B cell (primary cell): ENCODE results near the gene PTPRM. TPM values are rescaled to one million over a fixed set of nuclear protein-coding genes. Genes with fewer than 3 reads are reported as not detected.

Source experiments
- ATAC-seq: fragments of 200-7000 bp; cut with Tn5 transposase; one replicate; pipeline ENCODE4 v1.10.0; 2021; ENCODE audit warnings: low read depth, mild to moderate bottlenecking, moderate number of reproducible peaks, moderate library complexity
- CTCF ChIA-PET: fragments of 350-600 bp; sonication (Branson Sonifier 250); formaldehyde crosslinking; loops from one replicate; lab custom pipeline; 2021; ENCODE audit warnings: antibody characterized with exemption, inconsistent platforms; lab: Charles Lee
- POLR2A ChIA-PET: fragments of 350-600 bp; sonication (Branson Sonifier 250); formaldehyde crosslinking; loops from one replicate; lab custom pipeline; 2021; ENCODE audit warnings: antibody characterized with exemption; lab: Charles Lee
- DNase-seq: peaks from one replicate; pipeline ENCODE4 v3.0.0; 2013
- H2AFZ ChIP-seq: 2 replicates; pipeline ENCODE4 v1.6.1; 2012; ENCODE audit warnings: mild to moderate bottlenecking, low read depth, low read length; ENCODE audit not compliant: insufficient read depth, poor library complexity, severe bottlenecking
- H3K27ac ChIP-seq, 2 donors: 1 replicate in 1 of 2; 2 replicates in 1 of 2; pipeline ENCODE4 v1.5.1; 2012 to 2013; ENCODE audit warnings: low read length in 2 of 2, mild to moderate bottlenecking in 2 of 2, moderate library complexity in 1 of 2
- H3K27me3 ChIP-seq, 4 experiments: fragments of 200-600 bp in 1 of 4; sonication (generic) in 1 of 4; replicated peaks in 1 of 4; 1 replicate in 2 of 4; 2 replicates in 2 of 4; pipeline versions ENCODE4 v1.6.1 to v1.7.0; 2013 to 2016; ENCODE audit warnings: low read length in 3 of 4, mild to moderate bottlenecking in 2 of 4, mixed read lengths in 1 of 4, moderate library complexity in 1 of 4; ENCODE audit not compliant: insufficient read depth in 4 of 4, control insufficient read depth in 3 of 4; ENCODE audit errors: control extremely low read depth in 1 of 4
- H3K36me3 ChIP-seq, 2 experiments: replicated peaks in 1 of 2; 1 replicate in 1 of 2; 2 replicates in 1 of 2; pipeline versions ENCODE4 v1.6.1 to v1.7.1; 2013; ENCODE audit warnings: low read length in 1 of 2; ENCODE audit not compliant: insufficient read depth in 2 of 2, control insufficient read depth in 1 of 2; ENCODE audit errors: control extremely low read depth in 1 of 2, extremely low read depth in 1 of 2
- H3K4me1 ChIP-seq, 2 donors: fragments of 200-600 bp in 1 of 2; sonication (generic) in 1 of 2; 1 replicate in 1 of 2; 2 replicates in 1 of 2; pipeline versions ENCODE4 v1.5.1 to v1.6.1; 2013 to 2017; ENCODE audit warnings: low read length in 2 of 2; ENCODE audit not compliant: control insufficient read depth in 2 of 2, insufficient read depth in 2 of 2
- H3K4me2 ChIP-seq: replicated peaks from 2 replicates; pipeline ENCODE3; 2012; ENCODE audit warnings: mild to moderate bottlenecking, low read depth, low read length; ENCODE audit not compliant: poor library complexity, severe bottlenecking
- H3K4me3 ChIP-seq, 5 experiments: fragments of 200-600 bp in 1 of 5; sonication (generic) in 1 of 5; 1 replicate in 3 of 5; 2 replicates in 2 of 5; pipeline versions ENCODE4 v1.5.1 to v1.7.0; 2011 to 2016; ENCODE audit warnings: low read length in 4 of 5, mild to moderate bottlenecking in 4 of 5, low read depth in 2 of 5, control low read depth in 1 of 5, moderate library complexity in 1 of 5; ENCODE audit not compliant: insufficient read depth in 1 of 5; ENCODE audit errors: control extremely low read depth in 1 of 5, extremely low read depth in 1 of 5
- H3K79me2 ChIP-seq: fragments of 200-600 bp; sonication (generic); one replicate; pipeline ENCODE4 v1.6.0; 2016; ENCODE audit warnings: low read length; ENCODE audit not compliant: control insufficient read depth, insufficient read depth
- H3K9ac ChIP-seq: fragments of 200-600 bp; sonication (generic); 2 replicates; pipeline ENCODE4 v1.6.1; 2017; ENCODE audit warnings: mild to moderate bottlenecking, low read length, moderate library complexity
- H3K9me3 ChIP-seq, 3 donors: one replicate each; pipeline versions ENCODE4 v1.6.1 to v1.7.1; 2013; ENCODE audit warnings: low read length in 2 of 3; ENCODE audit not compliant: control insufficient read depth in 2 of 3, insufficient read depth in 1 of 3; ENCODE audit errors: control extremely low read depth in 1 of 3
- H4K20me1 ChIP-seq: 2 replicates; pipeline ENCODE4 v1.6.0; 2012; ENCODE audit warnings: mild to moderate bottlenecking, low read length; ENCODE audit not compliant: insufficient read depth, control insufficient read depth, poor library complexity, severe bottlenecking
- H3K27ac Mint-ChIP-seq: one replicate; pipeline ENCODE4 v1.8.0; 2021; ENCODE audit warnings: mixed read lengths
- H3K27me3 Mint-ChIP-seq: one replicate; pipeline ENCODE4 v1.8.0; 2021; ENCODE audit warnings: mixed read lengths
- H3K4me1 Mint-ChIP-seq: one replicate; pipeline ENCODE4 v1.8.0; 2021; ENCODE audit warnings: mixed read lengths
- H3K4me3 Mint-ChIP-seq: one replicate; pipeline ENCODE4 v1.8.0; 2021; ENCODE audit warnings: mixed read lengths
- H3K9me3 Mint-ChIP-seq: one replicate; pipeline ENCODE4 v1.8.0; 2022; ENCODE audit warnings: mixed read lengths; ENCODE audit not compliant: insufficient read depth
- CTCF ChIP-seq: fragments of 200-600 bp; IDR thresholded peaks from one replicate; pipeline ENCODE4 v1.8.0; 2022; ENCODE audit warnings: antibody characterized with exemption, mild to moderate bottlenecking
- EZH2 ChIP-seq: IDR thresholded peaks from 2 replicates; pipeline ENCODE4 v1.6.1; 2012; ENCODE audit warnings: borderline replicate concordance, low read depth, mild to moderate bottlenecking, moderate library complexity, low read length; ENCODE audit not compliant: insufficient read depth, poor library complexity, severe bottlenecking
- WGBS: methylation state at CpG from one replicate; pipeline ENCODE4 v1.1.5; 2013; ENCODE audit warnings: missing lambda C conversion rate; ENCODE audit not compliant: insufficient coverage; 5-methylcytosine and 5-hydroxymethylcytosine counted together
- intact Hi-C: fragments of 100-400 bp; cut with micrococcal nuclease; formaldehyde crosslinking; loops from one replicate; pipeline ENCODE4 v1.10.0; 2022
- polyA plus RNA-seq: library from polyadenylated mRNA; depleted of rRNA; stranded (reverse); fragments of >200 nt; gene quantifications from 2 replicates; pipeline ENCODE4 v1.2.3, GENCODE V29; 2012
- total RNA-seq, 2 donors: library from RNA; stranded (reverse); fragments of 120-200 nt in 1 of 2; gene quantifications; 1 replicate in 1 of 2; 2 replicates in 1 of 2; pipeline versions ENCODE4 v1.2.3 to v1.2.4, GENCODE V29; 2013 to 2022

Gene PTPRM
- total and polyA plus RNA-seq, 2 donors (not counting 1 experiment from before 2014, with no cell fraction given): 0.20 to 0.89 TPM

- CTCF ChIA-PET: no interaction called here
- peaks cover 3% of the 10 kb centered on the region for H3K9me3 Mint-ChIP-seq
- DNase-seq: peak; percentile 17
Observed at GRCh38 chr18:8426401-8426800, 859.3 kb downstream of the PTPRM start.

GRCh38 chr18:8427339-8427738, 860.2 kb downstream of the PTPRM start:
- Histone ChIP-seq H3K36me3 (no peaks in the 10 kb centered on the region), H2AFZ (no peak overlapping the region), H3K27me3 (no peaks in the 10 kb centered on the region), H3K79me2 (no peaks in the 10 kb centered on the region), H3K9ac (no peak overlapping the region), H3K4me2 (no peak overlapping the region), H3K4me3 (no peak overlapping the region), H4K20me1 (no peaks in the 10 kb centered on the region), H3K4me1 (no peaks in the 10 kb centered on the region), H3K27ac (no peak overlapping the region), H3K9me3 (no peaks in the 10 kb centered on the region)
- no peak overlapping the region for H3K4me3 Mint-ChIP-seq
- CTCF ChIA-PET: no interaction called here
- WGBS: 100% methylated on average over 1 of the region's 1 CpG
- POLR2A ChIA-PET: no interaction called here
- DNase-seq: no peak
- no peak for ATAC-seq
- intact Hi-C loops: no loop called here
- peaks cover 3% of the 10 kb centered on the region for H3K27me3 Mint-ChIP-seq
- no peaks in the 10 kb centered on the region for H3K4me1 Mint-ChIP-seq
- TF ChIP-seq EZH2: no peak
- TF ChIP-seq CTCF: no peak
- H3K9me3 Mint-ChIP-seq: peaks cover 3% of the 10 kb centered on the region
- H3K27ac Mint-ChIP-seq: no peak overlapping the region

More at GRCh38 chr18:8426401-8426800, 859.3 kb downstream of the PTPRM start:
- Histone ChIP-seq H3K9me3 (no peaks in the 10 kb centered on the region), H3K4me1 (no peaks in the 10 kb centered on the region), H3K27me3 (no peaks in the 10 kb centered on the region), H2AFZ (no peak overlapping the region), H3K4me2 (no peak overlapping the region), H3K27ac (no peak overlapping the region), H3K79me2 (no peaks in the 10 kb centered on the region), H3K36me3 (no peaks in the 10 kb centered on the region), H3K9ac (no peak overlapping the region), H4K20me1 (no peaks in the 10 kb centered on the region), H3K4me3 (no peak overlapping the region)
- Mint-ChIP-seq H3K4me3 (no peak overlapping the region), H3K4me1 (no peaks in the 10 kb centered on the region), H3K27ac (no peak overlapping the region), H3K27me3 (peaks cover 3% of the 10 kb centered on the region)
- ATAC-seq: no peak
- intact Hi-C loops: no loop called here
- WGBS: 77% methylated on average over 12 of the region's 13 CpGs
- no peak for TF ChIP-seq EZH2
- no peak for TF ChIP-seq CTCF
- POLR2A ChIA-PET: no interaction called here
